Stimulated activated CD8-positive, alpha-beta memory T cell treated with anti-CD3 and anti-CD28 coated beads, Interleukin-7, amount 100 ng/mL, for 4 hours (primary cell): ENCODE data around the gene C2orf72.
A peak's percentile ranks its signal among the peaks of the same experiment; 100 is the strongest.
"Not testable (repeated sequence)": the region's sequence is repeated elsewhere in the genome, so short reads cannot be mapped to it uniquely, and the experiment has no call there.

Source experiments
- DNase-seq, 2 donors: peaks; one replicate each; pipeline ENCODE4 v3.0.0-alpha.2; 2020; ENCODE audit warnings: low read depth in 2 of 2

C2orf72 gene

GRCh38 chr2:231046916-231047273 lies 9.6 kb downstream of the C2orf72 start:
- DNase-seq = no peak

GRCh38 chr2:231047274-231047922 lies 10.1 kb downstream of the C2orf72 start:
- DNase-seq = no peak

DNA sequence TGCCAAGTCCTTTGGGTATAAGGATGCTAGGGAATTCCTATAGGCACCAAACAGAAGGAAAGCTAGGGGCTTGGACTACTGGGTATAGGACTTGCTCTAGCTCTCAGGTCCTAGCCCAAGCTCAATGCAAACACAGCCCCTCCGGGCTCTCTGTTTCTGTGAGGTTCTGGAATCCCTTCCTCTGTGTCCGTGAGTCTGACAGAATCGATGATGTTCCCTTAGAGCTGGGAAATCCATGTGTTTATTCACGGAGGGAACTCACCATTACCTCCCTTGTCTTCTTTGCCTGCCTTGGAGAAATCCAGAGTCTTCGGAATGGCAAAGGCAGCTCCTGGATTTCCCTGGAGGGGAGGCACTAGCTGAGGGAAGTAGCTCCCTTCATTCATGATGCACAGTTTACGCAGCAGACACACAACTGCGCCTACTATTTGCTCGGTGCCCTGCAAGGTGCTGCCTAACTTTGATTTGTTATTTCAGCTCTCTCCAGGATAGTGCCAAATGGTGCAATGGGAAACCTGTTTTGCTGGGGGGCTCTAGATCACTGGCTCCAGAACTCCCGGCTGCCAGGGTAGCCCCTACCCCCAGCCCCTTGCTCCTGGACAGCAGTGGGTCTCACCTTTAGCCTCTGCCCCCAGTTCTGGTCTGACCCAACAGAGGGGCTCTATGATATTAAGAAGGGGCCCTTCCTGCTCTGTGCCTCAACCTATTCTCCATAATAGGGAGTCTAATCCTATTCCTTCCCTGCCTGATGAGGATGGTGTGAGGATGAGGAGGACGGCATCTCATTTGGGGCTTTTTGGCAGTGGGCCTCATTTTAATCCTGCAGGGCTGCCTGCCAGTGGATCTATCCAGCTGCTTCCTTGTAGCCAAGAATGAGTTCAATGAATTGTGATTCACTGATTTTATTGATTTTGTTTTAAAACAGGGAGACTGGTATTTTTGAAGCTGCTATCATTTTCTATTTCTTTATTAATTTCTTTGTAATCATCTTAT lies 10.9 kb downstream of the C2orf72 start:
- no peak for DNase-seq

GRCh38 chr2:231049286-231050017 lies 12.1 kb downstream of the C2orf72 start:
- DNase-seq = no peak

DNA sequence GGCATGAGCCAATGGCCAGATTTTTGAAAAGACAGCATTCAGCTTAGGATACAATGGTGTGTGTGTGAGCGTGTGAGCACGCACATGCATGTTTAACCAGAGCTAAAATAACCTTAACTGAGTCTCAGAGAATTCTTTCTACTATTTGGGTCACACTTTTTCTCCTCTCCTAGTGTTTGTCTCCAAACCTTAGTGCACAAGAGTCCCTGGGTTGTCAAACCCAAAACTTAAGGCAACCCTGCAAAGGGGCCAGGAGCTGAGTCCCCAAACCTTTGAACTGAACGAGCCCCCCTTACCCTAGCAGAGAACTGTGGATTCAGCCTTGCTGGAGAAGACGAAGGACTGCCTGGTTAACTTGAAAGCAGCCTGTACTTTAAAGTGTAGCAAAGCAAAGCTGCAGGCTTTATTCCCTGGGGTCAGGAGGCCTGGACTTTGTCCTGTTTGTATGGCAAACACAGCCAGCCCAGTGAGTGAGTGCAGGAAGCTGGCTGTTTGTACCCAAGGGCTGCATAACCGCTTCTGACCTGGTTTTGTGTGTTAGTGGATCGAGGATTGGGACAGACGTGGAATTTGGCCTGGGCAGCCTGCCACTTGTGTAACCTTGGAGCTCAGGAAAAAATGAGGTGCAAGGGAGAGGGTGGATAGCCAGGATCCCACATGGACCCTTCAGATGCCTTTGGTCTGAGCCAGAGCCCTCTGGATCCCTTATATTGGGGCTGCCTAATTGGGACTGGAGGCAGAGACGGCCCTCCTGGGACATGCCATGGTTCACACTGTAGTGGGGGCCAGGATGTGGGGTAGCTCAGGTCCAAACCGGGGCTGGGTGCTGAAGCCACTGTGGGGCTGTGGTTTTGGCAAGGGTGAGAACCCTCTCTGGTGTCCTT lies 12.9 kb downstream of the C2orf72 start:
- no peak for DNase-seq

DNA sequence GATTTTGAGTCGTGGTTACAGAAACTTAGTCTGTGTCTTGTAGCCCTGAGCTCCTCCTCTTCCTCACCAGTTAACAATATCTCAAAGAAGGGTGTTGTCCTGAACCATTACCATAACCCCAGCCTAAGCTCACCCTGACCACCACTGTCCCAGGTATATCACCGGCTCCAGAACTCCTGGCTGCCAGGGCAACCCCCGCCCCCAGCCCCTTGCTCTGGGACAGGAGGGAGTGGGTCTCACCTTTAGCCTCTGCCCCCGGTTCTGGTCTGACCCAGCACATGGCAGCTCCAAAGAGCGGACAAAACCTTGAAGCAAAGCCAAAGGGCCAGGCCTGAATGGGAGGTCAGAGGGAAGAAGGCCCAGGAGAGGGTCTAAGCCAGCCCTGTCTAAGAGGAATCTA lies 13.8 kb downstream of the C2orf72 start:
- no peak for DNase-seq

DNA sequence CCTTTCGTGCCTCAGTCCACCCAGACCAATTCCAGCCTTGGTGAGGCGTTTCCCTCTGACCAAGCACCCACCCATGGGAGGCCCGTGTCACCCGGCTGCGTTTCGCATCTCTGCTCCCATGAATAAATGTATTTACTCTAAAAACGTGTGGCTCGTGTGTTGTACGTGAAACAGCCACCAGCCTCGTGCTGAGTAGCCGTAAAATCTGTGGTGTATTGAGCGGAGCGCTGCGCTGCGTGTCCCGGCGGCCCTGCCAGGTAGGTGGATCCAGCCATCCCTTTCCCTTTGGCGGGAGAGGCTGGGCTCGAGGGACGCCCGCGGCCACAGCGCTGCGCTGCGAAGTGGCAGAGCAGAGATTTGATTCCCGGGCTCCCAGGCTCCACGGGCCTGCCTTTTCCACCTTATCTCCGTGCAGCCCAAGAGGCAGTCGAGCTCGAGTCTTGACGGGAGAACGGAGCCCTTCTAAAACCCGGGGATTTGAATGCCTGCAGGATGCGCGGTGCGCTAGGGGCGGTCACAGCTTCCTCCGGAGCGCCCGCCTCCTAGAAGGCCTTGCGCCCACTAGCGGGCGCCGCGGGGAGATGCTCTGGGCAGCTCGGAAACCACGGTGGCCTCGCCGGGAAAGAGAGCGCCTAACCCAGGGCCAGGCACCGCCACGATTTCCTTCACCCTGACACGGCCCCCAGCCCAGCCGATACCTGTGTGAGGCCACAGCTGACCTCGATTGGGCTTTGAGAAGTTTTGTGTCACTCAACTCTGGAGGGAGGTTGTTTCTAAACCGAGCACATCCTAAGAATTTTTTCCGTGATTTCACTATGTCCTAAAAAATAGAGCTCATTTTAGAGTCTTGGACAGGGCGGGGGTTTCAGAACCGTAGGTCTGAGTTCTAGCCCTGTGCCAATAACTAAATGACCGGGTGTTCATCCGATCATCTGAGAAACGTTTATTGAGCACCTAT lies 15.4 kb downstream of the C2orf72 start:
- DNase-seq = peak; percentile 48 to 71

- DNase-seq = no peak
These were observed 16.5 kb downstream of the C2orf72 start for GRCh38 chr2:231053846-231054245.

DNA sequence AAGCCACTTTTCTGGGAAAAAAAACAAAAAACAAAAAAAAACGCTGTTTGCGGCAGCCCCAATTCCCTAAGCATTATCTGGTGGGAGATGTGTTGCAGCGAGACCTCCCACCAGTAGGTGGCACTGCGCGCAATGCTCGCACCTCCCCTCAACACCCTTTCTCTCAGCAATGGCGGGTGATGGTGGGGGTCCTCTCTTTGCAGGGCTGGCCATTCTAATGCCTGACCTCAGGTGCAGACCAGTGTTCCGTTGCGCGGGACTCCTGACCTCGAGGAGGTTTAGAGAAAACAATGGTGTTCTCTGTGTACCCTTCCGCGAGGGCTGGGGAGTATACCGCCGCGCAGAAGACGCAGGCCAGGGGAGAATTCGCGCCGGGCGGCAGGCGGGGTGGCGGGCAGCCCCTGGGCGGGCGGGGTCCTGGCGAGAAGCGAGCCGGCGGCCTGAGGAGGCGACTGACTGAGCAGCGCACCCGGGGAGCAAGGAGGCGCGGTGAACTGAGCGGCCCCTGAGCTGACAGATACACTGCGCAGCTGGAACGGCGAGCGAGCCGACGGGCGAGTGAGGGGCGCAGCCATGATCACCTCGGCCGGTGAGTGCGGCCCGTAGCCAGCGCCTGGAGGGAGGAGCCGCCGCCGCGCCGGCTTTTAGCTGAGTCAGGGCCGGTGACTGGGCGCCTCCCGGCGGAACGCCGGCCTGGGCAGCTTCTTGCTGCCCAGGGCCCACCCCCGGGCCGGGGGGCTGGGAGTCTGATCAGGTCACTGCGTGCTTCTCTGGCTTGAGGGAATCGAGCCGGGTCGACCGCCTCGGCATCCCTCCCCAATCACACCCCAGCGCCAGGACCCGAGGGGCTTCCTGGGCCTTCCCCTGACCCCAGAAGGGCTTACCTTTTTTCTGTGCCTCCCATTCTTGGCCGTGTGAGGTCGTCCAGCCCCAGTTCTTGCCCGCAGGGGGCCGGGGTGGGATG lies 19.4 kb downstream of the C2orf72 start, which contains the start of gene PSMD1:
TSS of gene PSMD1 (plus strand) at position 415 of the 964 bp plus-strand sequence. CDS start at position 574, 159 bp downstream.
- peak; percentile 88 to 90 for DNase-seq

- DNase-seq = no peak
These were observed 20.3 kb downstream of the C2orf72 start for GRCh38 chr2:231057590-231057989.

GRCh38 chr2:231058761-231059550 lies 21.6 kb downstream of the C2orf72 start:
- no peak for DNase-seq

DNA sequence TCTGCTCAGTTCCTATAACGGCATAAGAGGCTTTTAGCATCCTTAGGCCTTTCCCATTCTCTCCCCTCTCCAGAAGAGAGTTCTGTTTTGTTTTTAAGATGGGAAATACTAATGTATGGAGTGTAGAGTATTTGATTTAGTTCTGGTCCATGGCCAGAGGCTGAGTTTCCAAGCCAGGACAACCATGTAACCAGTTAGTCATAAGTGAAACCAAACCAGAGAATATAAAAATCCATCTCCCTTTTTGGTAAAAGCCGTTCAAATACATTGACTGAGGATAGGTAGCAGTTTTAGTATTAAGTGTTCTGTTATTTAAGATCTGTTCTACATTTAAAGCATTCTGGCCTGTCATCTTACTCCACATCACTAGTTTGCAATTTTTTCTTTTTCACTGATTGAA lies 22.4 kb downstream of the C2orf72 start:
- no peak for DNase-seq

GRCh38 chr2:231062776-231063175 lies 25.5 kb downstream of the C2orf72 start:
- no peak for DNase-seq

- no peak for DNase-seq
These were observed 26.0 kb downstream of the C2orf72 start for GRCh38 chr2:231063347-231063746.

- DNase-seq = no peak
These were observed 28.6 kb downstream of the C2orf72 start for GRCh38 chr2:231065966-231066365.

GRCh38 chr2:231067531-231067930 lies 30.2 kb downstream of the C2orf72 start:
- DNase-seq = not testable (repeated sequence)

DNA sequence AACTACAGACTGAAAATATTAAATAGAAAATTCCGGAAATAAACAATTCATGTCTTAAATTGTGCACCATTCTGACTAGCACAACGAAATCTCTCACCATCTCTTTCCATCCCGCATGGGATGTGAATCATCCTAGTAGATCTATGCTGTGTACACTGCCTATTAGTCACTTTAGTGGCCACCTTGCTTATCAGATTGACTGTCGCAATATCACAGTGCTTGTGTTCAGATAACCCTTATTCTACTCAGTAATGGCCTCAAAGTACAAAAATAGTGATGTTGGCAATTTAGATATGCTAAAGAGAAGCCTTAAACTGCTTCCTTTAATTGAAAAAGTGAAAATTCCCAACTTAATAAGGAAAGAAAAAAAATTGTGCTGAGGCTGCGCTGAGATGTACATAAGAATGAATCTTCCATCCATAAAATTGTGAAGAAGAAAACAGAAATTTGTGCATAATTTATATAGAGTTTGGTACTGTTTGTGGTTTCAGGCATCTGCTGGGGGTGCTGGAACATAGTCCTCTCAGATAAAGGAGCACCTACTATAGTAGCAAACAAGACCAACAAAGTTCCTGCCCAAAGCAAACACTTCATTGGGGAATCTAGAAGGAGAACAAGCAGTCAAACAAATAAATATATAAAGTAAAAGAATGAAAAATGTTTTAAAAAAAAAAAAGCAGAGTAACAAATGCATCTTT lies 31.4 kb downstream of the C2orf72 start:
- no peak for DNase-seq
